Breast epithelium (tissue), 3 donors: ENCODE results near the gene NOTCH3.

Experiments
- POLR2A ChIP-seq: fragments of 450-650 bp; IDR thresholded peaks from one replicate; pipeline ENCODE4 v1.6.1; 2016; ENCODE audit warnings: antibody characterized with exemption, mild to moderate bottlenecking, moderate library complexity
- POLR2AphosphoS5 ChIP-seq, 3 donors: sonication (generic); formaldehyde crosslinking; IDR thresholded peaks; one replicate each; pipeline ENCODE4 v1.6.1; 2017; ENCODE audit warnings: antibody characterized with exemption in 3 of 3
- TF ChIP-seq, protein P1 (sequence below), 3 donors: fragments of 450-650 bp; IDR thresholded peaks; one replicate each; pipeline ENCODE4 v1.5.1; 2016 to 2017; ENCODE audit warnings: antibody characterized with exemption in 3 of 3, mild to moderate bottlenecking in 3 of 3, moderate library complexity in 3 of 3

GRCh38 chr19:15235781-15236180, 35.0 kb upstream of the NOTCH3 start:
- TF ChIP-seq POLR2A (no peak), POLR2AphosphoS5 (IDR thresholded peaks at IDR 0.05) (no peak)
- TF ChIP-seq, protein P1, sequence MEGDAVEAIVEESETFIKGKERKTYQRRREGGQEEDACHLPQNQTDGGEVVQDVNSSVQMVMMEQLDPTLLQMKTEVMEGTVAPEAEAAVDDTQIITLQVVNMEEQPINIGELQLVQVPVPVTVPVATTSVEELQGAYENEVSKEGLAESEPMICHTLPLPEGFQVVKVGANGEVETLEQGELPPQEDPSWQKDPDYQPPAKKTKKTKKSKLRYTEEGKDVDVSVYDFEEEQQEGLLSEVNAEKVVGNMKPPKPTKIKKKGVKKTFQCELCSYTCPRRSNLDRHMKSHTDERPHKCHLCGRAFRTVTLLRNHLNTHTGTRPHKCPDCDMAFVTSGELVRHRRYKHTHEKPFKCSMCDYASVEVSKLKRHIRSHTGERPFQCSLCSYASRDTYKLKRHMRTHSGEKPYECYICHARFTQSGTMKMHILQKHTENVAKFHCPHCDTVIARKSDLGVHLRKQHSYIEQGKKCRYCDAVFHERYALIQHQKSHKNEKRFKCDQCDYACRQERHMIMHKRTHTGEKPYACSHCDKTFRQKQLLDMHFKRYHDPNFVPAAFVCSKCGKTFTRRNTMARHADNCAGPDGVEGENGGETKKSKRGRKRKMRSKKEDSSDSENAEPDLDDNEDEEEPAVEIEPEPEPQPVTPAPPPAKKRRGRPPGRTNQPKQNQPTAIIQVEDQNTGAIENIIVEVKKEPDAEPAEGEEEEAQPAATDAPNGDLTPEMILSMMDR (IDR thresholded peaks at IDR 0.05) = no peak
